ENCODE data around the gene DOLPP1.
"Not testable (repeated sequence)": the region's sequence is repeated elsewhere in the genome, so short reads cannot be mapped to it uniquely, and the experiment has no call there.

Gene DOLPP1, protein sequence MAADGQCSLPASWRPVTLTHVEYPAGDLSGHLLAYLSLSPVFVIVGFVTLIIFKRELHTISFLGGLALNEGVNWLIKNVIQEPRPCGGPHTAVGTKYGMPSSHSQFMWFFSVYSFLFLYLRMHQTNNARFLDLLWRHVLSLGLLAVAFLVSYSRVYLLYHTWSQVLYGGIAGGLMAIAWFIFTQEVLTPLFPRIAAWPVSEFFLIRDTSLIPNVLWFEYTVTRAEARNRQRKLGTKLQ

DNA sequence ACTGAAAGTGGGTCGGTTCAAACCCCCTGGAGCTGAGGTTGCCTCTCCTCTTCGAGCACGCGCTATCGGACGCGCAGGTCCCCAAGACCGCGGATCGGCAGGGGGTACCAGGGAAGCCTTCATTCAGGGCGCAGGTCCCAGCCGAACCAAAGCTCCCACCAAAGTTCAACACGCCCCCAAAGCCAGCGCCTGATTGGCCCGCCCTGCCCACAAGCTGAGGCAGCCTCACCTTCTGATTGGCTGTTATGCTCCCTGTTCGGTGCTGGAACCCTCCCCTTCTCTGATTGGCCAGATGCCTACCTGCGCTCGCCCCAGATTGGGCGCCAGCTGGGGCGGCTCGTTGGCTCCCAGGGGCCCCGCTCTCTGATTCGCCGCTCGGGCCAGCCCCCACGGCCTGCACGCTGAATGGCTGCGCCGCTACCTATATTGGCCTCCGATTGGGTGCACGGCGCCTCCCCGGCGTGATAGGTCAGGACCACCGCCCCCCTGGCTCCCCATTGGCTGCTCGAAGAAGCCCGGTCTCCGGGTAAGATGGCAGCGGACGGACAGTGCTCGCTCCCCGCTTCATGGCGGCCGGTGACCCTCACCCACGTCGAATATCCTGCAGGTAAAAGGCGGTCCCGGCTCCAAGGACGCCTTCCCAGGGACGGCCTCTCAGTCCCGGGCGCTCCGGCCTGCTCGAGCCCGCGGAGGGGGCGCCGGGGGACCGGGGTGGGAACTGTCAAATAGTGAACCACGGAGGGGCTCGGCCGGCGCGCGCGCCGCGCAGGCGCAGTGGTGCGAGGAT is at the start of gene DOLPP1:
Gene DOLPP1 (plus strand): TSS at position 511 of the 787 bp plus-strand sequence. CDS start 21 bp downstream, at position 532.
- peak; percentile 98 to 99 for DNase-seq (ENCODE audit: low read depth in 2 of 2)

DNA sequence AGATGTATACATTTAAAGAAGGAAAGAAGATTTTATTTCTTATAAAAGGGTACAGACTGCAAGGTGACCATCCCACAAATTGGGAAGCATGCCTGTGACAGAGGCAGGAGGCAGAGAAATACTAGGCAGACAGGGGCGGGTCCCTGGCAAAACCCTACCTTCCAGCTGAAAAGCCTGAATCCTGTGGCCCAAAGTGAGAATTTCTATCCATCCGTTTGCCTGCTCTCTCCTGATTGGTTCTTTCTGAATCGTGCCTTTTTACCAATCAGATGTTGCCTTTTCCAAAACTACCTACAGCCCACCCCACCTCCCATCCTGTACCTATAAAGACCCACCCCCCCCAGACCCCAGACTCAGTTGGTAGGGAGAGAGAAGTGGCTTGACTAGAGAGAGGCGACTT is 49.4 kb upstream of the DOLPP1 start:
- no peak for DNase-seq (ENCODE audit: low read depth in 2 of 2)

DNA sequence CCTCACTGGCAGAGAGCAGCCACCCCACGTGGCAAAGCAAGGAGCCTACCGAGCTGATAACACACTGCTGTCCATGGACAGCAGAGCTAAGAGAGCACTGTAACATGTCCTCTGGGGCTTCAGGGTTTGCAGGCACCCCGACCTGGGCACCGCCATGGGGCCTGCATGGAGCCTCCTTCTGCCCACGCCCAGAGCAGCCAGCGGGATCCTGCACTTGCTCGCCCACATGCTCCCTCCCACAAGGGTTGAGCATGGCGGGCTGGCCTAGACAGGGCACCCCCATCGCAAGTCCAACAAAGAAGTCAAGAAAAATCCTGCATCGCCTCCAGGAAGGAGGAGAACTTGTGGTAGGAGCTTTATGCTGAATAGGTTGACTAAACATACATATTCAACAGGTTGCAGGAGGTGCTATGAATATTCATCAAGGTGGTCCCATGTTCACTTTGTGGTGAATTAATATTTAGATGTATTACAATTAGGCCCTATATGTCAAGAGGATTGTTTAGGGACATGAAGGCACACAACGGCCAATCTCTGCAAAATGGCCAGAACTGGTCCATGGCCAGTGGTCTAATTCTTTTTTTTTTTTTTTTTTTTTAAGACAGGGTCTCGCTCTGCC is 48.3 kb upstream of the DOLPP1 start:
- DNase-seq (ENCODE audit: low read depth in 2 of 2), result no peak

DNA sequence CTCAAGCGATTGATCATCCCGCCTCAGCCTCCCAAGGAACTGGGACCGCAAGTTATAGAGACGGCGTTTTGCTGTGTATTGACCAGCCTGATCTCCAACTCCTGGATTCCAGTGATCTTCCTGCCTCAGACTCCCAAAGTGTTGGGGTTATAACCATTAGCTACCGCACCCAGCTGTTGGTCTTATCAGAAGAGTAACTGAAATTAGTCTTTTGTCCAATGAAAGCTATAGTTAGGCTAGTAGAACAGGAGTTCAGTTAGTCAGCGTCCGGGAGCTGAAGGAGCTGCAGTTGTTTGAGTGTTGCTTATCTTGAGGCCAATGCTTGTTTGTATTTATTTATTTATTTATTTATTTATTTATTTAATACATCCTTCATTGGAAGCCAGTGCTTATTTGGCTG is 47.7 kb upstream of the DOLPP1 start:
- no peak for DNase-seq (ENCODE audit: low read depth in 2 of 2)

DNA sequence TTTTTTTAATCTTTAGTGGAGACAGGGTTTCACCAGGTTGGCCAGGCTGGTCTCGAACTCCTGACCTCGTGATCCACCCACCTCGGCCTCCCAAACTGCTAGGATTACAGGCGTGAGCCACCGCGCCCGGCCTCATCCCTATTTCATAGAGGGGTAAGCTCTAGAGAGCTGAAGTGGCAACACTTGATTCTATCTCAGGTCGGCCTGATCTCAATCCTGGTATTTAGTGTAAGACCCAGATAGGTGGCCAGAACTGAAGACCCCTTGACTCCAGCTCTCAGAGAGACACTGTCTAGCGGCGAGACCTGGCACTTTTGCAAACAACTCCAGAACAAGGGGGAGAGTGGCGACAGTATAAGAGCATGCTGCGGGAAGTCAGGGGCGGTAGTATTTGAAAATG is 45.1 kb upstream of the DOLPP1 start:
- not testable (repeated sequence) for DNase-seq (ENCODE audit: low read depth in 2 of 2)

DNA sequence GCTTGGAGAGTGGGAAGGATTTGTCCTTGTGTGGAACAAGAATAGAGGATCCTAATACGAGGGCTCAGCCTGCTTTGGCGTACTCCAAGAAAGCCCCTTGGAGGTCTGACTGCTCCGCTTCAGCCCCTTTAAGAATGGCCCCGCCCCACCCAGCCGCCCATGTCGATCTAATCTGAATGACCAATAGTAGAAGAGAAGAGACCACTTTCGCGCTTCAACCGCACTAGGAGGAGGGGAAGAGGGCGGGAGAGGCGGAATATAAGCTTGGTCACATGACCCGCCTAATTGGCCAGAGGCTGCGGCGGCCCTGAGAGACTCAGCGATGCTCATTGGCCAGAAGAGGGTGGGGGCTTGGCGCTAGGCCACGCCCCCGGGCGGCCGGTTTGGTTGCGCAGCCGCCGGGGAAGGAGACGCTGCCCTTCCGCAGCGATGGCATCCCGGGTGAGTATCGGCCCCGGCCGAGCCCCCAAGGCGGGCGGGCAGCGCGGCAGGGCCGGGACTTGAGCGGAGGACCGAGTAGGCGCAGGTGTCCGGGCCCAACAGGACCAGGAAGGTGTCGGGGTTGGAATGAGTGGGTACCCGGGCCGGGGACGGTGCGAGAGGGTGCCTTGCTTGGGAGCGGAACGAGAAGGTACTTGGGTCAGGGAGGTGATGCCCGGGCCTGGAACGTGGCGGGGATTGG is 44.5 kb upstream of the DOLPP1 start, which contains the start of gene MIGA2:
Gene MIGA2 (plus strand): TSS at position 386 of the 682 bp plus-strand sequence. CDS start 3,969 bp downstream, outside the sequence.
- DNase-seq (ENCODE audit: low read depth in 2 of 2), result peak; percentile 92

DNA sequence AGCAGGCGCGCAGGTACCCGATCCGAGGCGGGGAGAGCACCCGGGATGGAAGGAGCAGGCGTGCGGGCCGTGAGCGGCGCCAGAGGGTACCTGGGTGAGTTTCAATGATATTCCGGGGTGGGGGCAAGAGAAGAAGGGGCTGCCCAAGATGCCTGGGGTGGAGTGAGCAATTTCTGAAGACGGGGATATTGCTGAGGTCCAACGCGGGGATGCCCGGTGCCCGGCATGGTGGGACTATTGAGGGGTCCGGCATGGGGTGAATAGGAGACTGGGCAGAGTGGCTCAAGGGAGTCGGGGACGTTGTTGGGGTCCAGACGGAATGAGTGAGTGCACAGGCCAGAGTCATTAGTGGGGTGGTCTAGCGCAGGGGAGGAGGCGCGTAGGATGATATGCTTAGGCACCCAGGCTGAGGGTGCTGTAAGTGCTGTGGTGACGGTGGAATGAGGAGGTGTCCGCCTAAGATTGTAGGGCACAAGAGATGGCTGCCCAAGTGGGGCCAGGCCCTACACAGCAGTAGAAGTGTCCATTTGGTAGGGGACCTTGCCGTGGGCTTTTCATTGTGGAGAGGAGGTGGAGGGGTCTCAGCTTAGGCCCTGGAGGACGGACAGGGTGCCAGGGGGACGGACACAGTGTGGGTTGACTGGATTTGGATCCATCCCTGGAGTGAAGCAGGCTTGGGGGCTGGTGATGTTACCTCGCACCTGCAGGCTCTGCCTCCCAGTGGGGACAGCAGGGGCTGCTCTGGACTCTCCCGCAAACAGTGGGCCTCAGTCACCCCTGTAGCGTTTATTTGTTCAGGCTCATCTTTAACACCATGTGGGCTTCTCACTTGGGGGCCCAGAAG is 43.8 kb upstream of the DOLPP1 start:
- no peak for DNase-seq (ENCODE audit: low read depth in 2 of 2)

DNA sequence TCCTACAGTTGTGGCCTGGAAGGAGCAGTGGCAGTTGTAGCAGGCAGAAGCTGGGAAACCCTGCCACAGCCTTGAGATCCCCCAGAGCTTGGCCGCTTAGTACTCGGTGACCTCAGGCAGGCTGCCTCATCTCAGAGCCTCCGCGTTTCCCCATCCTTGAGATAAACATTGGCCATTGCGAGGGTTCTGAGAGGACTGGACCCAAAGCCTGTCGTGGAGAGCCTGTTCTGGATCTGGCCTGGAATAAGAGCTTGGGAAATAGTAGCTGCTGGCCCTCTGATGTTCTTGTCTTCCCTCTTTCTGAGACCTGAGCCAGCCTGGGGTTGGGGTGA is 43.2 kb upstream of the DOLPP1 start:
- no peak for DNase-seq (ENCODE audit: low read depth in 2 of 2)

DNA sequence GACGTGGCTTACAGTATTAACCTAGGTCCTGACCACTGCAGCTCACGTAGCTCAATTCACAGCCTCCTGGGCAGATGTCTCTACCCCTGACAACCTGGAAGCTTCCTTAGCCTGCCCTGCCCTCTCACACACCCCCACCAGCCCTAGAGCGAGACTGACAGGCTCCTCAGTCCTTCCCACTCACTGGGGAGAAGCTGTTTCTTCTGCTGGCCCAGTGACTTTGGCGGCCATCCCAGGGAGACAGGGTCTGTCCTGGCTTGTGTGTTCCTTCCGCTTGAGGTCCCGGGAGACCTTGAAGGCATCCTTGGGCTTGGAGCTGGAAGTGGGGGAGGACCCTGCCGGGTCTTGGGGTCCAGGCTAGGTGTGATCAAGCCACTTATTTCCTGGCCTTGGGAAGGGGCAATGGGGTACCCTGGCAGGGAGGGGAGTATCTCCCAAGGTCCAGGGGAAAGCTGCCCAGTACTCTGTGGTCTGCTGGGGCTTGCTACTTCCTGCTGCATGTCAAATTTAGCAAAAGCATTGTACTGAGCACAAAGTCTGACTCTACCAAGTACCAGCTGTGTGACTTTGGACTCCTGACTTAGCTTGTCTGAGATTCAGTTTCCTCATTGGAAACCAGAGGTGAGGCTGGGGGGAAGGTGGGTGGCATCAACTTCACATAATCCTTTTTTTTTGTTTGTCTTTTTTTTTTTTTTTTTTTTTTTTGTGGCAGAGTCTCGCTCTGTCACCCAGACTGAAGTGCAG is 42.6 kb upstream of the DOLPP1 start:
- no peak for DNase-seq (ENCODE audit: low read depth in 2 of 2)

DNA sequence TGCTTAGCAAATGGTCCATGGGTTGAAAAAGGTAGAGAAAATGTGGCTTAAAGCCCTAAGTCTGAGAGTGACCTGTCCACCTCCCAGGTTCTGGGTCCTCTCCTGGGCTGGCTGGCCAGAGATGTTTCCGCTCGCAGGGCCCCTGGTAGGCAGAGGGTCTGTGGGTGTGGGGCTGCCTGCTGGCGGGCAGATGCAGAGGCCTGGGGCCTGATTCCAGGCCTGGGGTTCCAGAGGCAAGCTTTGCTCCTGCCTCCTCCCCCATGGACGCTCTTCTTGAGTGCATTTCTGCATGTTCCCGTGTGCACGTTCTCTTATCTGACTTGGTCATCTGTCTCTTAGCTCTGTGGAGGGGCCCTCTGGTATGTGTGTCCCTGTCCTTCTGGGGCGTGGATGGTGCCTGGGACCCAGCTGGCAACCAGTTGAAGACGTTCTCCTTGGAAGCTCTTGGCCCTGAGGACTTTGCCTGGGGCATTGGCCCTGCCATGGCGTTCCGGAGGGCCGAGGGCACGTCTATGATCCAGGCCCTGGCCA is 40.7 kb upstream of the DOLPP1 start:
- no peak for DNase-seq (ENCODE audit: low read depth in 2 of 2)

DNA sequence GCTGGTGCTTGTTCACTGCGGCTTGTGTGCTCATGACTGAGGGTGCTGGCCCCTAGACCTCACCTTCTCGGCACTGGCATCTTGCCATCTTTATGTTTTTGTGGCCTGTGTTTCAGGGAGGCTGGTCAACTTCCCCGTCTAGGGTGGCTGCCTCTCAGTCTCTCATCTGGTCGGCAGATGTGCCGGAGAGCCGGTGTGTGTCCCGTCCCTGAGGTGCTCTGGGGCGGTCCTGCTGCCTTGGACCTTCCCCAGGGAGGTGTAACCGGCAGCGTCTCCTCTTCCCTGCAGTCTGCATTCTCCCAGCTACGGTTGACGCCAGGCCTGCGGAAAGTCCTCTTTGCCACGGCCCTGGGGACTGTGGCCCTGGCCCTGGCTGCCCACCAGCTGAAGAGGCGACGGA is 38.9 kb upstream of the DOLPP1 start:
- no peak for DNase-seq (ENCODE audit: low read depth in 2 of 2)

DNA sequence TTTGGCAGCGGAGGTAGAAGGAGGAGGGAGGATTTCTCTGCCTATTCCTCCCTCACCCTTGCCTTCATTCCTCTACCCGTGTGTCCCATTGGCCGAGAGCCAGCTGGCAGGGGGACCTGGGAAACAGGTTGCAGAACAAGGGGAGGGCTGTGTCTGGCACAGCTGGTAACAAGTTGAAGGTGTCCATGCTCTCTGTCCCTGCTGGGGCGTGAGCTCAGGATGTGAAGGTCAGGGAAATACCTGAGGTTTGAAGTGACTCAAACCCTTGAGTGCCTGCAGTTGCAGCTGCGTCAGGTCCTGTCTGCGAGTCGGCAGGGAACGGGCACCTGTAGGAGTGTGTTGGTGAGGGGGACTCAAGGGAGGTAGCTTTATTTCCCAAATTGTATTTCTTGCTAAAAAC is 28.3 kb upstream of the DOLPP1 start:
- no peak for DNase-seq (ENCODE audit: low read depth in 2 of 2)

DNA sequence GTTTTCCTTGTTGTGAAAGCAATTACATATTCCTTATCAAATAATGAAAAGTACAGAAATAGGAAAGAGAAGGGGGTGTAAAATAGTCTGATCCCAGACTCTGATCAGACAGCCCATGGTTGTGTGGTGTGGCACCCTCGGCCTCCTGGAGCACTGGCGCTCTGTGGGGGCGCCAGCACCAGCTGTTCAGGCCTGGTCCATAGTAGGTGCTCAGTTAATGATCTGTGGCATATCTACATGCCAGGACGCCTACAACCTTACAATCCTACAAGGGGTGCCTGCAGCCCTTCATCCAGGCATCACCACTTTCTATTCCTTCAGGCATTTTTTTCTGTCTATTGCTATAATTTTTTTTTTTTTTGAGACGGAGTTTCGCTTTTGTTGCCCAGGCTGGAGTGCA is 27.9 kb upstream of the DOLPP1 start:
- DNase-seq (ENCODE audit: low read depth in 2 of 2), result no peak

DNA sequence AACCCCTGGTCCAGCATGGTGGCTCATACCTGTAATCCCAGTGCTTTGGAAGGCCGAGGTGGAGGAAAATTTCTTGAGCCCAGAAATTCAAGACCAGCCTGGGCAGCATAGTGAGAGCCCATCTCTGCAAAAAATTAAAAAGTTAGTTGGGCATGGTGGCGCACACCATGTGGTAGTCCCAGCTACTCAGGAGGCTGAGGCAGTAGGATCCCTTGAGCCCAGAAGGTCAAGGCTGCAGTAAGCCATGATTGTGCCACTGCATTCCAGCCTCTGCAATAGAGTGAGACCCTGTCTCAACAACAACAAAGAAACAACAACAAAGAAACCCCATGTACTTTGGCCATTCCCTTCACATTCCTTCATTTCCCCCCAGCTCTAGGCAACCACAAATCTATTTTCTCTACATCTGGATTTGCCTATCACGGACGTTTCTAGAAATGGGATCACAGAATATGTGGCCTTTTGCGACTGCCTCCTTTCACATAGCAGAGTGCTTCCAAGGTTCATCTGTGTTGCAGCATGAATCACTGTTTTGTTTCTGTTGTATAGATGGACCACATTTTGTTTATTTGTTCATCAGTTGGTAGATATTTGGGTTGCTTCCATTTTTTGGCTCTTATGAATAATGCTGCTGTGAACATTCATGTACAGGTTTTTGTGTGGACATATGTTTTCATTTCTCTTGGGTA is 26.6 kb upstream of the DOLPP1 start:
- no peak for DNase-seq (ENCODE audit: low read depth in 2 of 2)

DNA sequence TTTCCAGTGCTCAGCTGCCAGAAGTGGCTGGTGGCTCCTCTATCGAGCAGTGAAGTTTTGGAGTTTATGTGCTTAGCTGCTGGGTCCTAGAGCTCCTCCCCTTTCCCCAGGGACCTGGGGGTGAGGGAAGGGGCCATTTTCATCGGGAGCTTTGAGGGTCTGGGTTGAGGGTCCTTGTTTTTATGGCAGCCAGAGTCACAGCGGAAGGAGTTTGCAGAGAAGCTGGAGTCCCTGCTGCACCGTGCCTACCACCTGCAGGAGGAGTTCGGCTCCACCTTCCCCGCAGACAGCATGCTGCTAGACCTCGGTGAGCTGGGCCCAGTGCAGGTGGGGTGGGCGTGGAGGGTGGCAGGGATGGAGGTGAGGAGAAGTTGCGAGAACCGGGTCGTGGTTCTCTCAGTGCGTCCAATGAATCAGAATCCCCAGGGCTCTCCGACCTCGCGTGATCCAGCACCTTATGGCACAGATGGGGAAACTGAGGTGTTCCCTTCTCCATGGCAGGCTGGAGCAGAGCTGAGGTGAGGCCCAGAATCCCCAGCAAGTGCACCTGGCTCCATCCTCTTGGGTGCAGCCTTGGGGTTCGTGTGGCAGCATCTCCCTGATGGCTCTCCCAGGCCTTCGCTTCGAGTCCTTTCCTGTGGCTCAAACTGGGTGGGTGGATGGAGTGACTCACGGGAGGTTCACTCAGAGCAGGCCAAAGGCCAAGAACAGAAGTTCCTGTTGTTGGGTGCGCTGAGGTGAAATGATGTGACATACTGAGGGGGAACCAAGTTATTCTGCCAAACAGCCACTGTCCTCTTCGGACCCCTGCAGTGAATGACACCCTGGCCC is 21.7 kb upstream of the DOLPP1 start:
- no peak for DNase-seq (ENCODE audit: low read depth in 2 of 2)

DNA sequence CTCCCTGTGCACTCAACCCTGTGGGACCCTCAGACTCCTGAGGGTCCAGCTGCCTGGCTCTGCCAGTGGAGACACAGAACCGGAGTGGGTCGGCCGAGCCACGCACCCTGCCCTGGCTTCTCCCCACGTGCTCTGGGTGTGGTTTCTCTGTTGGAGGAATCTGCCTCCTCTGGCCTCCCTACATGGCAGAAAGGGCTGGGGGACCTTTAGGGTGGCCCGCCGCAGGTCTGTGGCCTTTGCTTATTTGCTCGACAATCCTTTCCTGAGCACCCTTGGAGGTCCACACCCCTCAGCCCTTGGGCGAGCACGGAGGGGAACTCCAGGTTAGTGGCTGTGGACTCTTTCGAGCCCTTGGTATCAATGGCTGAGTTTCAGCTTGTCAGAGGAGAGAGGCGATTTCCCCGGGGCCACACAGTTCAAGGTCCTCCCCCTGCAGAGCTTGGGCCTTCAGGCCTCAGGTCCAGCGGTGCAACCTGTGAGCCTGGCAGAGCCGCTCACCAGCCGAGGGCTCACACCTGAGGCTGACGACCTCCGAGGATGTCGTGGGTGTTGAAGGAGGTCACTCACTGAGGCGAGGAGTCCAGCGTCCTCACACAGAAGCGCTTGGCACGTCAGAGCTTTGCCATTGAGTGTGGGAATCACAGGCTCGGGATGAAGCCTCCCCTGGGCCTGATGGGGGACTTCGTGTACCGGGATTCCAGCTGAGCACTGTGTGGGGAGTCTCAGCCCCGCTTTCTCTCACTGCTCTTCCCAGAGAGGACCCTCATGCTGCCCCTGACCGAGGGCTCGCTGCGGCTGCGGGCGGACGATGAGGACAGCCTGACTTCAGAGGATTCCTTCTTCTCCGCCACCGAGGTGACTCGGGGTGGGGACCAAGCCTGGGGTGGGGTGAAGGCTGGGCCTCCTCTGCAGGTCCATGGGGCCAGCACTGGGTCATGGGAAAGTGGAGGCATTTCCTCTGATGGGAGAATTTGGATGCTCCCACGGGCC is 20.8 kb upstream of the DOLPP1 start:
- DNase-seq (ENCODE audit: low read depth in 2 of 2), result no peak

DNA sequence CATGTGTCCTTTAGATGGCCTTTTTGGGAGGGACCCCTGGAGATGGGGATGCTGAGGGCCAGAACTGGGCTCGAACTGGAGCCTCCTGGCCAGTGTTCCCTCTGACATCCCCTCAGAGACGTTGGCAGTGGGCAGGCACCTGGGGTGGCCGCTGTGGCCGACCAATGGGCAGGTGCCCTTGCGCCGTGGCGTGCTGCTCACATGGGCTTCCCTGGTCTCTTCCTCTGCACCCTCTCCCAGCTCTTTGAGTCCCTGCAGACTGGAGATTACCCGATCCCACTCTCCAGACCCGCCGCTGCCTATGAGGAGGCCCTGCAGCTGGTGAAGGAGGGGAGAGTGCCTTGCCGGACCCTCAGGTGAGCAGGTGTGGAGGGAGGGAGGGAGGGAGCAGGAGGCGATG is 19.9 kb upstream of the DOLPP1 start:
- no peak for DNase-seq (ENCODE audit: low read depth in 2 of 2)

DNA sequence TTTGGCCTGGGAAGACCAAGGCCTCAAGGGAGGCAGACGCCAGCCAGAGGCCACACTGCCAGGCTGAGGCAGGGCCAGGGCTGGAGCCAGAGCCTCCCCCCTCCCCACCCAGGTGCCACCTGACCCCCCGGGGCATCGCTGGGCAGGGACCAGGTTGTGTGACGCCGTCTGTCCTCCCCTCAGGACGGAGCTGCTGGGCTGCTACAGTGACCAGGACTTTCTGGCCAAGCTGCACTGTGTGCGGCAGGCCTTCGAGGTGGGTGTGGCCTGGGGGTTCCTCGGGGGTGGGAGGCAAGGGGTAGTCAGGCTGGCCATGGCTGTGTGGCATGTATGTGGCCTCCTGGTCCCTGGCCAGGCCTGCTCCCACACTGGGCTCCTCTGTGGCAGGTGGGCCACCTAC is 17.9 kb upstream of the DOLPP1 start:
- DNase-seq (ENCODE audit: low read depth in 2 of 2), result no peak
